Left renal cortex interstitium (tissue), 4 donors: Measurements from ENCODE around the gene KRT79. TPM values are rescaled to one million over a fixed set of nuclear protein-coding genes. Genes with fewer than 3 reads are reported as not detected.
A peak's percentile ranks its signal among the peaks of the same experiment; 100 is the strongest.

ENCODE experiments used
- DNase-seq, 4 donors: peaks; one replicate each; pipeline ENCODE4 v3.0.0-alpha.2; 2013; ENCODE audit warnings: low read depth in 4 of 4, low spot score in 2 of 4, missing footprints in 1 of 4
- polyA plus RNA-seq, 4 donors: library from polyadenylated mRNA; unstranded; fragments of 120-200 nt; gene quantifications; one replicate each; pipeline ENCODE4 v1.2.1, GENCODE V29; 2013; ENCODE audit not compliant: insufficient read length in 4 of 4

Gene KRT79
- polyA plus RNA-seq, 4 donors = not detected

DNA sequence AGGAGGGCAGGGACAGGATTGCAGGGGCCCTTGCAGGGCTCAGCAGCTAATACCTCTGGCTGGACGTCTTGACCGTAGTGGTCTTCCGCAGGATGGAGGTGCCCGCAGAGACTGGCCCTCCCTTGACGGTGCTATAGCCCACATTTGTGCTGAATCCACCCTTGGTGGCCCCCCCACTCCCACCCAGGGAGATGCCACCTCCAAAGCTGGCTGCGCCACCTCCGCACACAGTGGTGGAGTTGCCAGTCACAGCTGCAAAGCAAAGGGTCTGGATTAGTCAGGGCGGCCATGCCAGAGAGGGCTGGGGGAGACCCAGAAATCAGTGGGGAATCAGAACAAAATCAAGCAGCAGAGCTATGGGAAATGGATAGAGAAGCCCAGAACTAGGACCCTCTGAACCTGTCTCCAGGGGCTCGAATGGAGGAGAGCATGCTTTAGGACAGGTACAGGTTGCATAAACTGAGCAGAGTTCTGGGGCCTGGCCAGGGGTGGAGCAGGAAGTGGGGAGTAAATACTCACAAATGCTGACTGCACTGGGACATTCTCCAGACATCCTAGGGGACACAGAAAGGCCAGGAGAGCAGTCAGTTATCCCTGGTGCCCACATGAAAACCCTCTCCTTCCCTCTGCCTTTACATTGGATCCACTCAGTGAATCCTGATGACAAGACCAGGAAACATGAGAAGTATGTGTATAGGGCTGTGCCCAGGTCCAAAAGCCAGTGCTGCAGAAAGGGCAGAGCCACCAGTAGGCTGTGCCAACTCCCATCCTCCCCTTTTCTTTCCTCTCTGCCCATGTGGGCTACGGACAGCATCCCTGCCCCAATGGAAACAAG, 12.1 kb downstream of the KRT79 start:
- DNase-seq = no peak

DNA sequence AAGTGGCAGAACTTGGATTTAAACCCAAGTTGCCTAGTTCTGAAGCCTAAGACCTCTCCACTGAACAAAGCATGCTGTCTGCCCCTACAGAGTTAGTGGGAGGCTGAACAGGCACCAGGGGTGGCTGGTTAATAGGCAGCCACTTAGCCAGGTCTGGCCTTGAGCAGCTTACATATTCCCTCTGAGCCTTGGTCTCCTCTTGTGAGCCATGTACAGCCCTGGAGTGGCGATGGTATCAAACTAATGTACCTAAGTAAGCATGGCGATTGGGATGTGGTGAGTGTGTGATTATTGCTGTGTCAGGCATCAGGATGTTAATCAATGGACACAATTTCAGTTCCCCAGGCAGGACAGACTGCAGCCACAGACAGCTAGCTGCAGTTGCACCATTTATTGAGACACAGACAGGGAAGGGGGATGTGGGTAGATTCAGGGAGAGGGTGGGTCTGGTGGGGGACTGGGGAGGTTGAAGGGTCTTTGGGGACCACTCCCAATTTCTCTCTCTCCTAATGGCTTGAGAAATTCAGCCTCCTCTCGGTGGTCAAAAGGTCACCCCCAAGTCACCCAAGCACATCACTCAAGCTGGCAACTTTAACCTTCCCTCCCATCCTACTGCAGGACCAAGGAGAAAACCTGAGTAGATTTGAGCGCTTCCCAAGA, 12.9 kb downstream of the KRT79 start:
- DNase-seq = no peak

DNA sequence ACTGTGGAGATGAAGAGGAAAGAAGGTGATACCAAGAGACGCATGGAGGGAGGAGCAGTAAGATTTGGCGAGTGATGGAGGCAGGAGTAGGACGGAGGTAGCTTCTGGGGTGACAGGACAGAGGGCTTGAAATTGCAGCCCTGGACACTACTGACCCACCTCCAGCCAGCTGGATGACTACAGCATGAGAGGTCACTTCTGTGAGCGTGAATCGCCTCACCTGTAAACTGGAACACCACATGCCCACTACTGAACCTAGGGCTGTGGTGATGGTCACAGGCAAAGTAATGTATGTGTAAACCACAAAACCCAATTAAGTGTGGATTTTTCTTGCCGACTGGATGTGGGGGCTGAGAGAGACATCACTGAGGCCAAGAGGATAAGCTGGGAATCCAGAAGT, 13.6 kb downstream of the KRT79 start:
- no peak for DNase-seq

DNA sequence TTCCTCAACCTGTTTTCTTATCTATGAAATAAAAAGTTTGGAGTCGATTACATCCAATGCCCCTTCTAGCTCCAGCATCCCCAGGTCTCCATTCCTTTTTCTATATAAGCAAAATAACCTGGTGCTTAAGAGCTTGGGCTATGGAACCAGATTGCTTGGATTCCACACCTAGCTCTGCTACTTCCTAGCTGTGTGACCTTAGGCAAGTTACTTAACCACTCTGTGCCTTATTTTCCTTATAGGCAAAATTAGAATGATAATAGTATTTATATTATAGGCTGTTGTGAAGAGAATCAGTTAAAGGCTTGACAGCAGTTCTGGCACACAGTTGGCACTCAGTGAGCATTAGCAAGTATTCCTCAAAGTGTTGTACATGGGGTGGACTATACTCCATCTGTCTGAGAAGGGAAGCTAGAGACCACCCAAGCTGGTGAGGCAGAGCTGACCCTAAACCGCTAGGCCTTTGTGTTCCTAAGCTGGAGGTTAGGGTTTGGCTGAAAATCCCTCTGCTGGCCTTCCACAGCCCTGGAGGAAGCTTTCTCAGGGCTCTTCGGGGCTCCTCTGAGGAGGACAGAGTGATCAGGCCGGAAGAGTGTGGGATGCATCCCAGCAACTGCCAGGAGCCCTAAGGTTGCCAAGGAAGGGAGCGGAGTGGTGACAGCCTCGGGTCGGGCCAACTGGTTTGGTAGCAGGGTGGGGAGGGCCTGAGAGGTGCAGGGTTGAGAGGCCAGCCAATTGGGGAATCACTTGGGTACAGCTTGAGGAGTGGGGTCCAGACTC, 14.2 kb downstream of the KRT79 start:
- no peak for DNase-seq

DNA sequence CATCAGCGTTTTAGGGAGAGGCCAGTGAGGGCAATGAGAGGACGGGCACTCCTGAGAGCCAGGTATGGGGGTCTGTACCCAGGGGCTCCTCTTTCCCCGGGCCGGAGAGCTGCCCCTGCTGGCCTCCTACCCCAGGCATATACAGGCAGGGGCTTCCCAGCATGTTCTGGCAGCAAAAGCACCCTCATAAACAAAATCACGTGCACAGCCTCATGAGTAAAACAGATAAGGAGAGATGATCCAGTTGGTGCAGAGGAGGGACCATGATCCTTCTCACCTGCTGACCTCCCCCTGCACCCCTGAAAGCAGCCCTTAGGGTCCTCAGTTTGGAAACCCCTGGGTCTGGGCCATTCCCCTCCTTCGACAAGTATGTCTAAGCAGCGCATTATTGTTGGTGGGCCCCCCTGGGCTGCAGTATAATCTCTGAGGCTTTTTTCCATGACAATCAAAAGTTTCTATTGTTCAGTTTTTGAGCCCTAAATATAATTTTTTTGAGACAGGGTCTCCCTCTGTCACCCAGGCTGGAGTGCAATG, 15.2 kb downstream of the KRT79 start:
- DNase-seq = no peak

DNA sequence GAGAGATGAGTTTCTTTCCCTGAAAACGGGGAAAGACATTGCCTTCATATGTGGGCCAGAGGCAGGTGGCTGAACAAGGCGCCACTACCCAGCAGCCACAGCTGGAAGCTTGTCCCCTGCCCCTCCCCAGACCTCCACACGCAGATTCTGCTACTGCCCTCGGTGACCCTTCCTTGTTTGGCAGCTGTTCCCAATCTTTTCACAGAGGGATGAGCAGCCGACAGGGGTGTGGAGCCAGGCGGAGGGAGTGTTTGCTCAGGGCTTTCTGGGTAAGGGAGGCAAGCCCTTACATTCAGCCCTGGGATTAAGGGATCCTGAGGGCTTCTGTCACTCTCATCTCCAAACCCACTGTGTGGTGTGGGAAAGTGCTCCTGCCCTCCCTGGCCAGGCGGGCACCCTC, 15.7 kb downstream of the KRT79 start:
- DNase-seq = peak in 1 of 4 donors; percentile 15

DNA sequence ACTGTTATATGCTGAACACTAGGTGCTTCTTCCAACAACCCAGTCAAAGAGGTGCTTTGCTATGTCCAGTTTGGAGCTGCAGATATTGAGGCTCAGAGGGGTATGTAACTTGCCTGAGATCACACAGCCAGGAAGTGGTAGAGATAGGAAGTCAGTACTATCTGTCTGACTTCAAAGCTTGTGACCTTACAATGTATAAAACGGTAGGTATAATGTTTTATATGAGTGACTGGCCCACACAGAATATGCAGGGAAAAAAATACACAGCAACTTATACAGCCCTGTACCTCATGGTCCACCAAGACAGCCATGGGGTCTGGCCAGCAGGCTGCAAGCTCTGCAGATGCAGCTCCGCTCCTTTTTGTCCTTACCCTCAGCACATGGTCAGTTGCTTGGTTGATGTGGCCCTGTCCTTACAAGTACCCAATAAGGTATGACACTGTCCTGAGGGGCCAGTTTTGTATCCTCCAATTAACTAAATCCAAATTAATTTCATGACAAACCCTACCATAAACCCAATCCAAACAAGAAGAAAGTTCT, 16.3 kb downstream of the KRT79 start:
- no peak for DNase-seq

DNA sequence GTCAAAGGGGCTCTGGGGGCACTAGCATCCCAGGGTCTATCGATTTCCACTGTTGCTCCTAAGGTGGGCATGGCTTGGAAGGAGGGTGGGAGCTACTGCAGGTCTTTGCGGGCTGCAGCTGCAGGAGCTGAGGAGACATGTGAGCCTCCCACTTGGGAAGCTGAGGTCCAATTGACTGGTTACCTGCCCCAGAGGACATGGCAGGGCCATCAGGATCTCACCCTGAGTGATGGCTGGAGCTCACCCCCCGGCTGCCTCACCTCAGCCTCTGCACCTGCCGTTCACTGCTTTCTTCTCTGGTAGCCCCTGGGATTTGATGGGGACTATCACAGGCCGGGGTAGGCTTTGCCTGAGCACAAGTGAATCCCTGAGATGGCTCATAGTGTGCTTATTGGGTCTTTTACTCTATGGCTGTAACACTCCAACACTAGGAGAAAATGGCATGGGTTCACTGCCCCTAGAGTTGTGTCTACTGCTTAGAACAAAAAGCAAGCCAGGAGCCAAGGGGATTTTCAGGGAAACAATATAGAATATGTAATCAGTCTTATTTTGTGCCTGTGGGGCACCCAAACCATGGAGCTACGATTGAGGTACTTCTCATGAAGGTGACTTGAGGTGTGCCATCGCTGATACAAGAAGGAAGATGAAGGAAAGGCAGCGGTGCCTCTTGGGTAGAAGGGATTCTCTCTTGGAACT, 17.0 kb downstream of the KRT79 start:
- no peak for DNase-seq

DNA sequence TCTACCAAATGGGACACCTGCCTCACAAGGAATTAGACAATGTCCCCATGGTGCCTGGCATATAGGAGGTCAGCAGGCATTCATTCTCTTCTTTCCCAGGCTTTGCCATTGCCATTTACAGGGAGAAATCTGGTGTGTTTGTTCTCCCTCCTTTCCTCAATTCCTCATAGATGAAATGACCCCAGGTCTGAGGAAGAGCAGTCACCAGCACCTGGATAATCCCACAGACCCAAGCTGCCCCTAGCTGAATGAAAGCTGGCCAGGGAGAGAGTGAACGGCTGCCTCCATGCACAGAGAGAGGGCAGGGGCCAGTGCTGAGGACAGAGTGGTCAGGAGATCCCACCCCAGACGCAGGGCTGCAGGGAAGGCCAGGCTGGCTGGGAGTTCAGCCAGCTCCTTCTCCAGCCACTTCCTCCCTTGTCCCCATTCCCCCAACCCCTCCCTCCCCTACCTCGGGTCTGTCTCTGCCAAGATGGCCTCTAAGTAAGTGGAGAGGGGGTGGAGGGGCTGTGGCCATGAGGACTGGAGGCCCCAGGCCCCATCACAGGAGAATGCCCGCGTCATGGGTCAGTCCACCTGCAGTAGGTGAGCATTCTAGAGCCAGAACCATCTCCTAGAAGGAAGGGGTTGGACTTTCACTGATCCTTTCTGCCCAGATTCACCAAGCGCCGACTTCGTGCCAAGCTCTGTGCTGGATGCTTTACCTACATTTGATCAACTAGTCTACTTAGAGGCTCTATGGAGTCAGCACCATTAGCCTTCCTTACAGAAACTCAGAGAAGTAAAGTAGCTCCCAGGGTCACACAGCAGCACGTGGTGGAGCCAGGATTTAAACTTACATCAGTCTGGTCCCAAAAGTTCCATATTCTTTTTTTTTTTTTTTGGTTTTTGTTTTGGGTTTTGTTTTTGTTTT, 18.2 kb downstream of the KRT79 start:
- DNase-seq = no peak

DNA sequence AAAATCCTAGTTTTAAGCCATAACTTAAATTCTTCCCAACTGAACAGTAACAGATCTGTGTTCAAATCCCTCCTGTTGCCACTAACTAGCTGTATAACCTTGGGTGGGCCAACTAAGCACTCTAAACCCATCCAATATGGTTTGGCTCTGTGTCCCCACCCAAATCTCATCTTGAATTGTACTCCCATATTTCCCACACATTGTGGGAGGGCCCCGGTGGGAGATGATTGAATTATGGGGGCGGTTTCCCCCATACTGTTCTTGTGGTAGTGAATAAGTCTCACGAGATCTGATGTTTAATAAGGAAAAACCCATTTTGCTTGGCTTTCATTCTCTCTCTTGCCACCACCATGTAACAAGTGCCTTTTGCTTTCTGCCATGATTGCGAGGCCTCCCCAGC, 18.9 kb downstream of the KRT79 start:
- DNase-seq = no peak

DNA sequence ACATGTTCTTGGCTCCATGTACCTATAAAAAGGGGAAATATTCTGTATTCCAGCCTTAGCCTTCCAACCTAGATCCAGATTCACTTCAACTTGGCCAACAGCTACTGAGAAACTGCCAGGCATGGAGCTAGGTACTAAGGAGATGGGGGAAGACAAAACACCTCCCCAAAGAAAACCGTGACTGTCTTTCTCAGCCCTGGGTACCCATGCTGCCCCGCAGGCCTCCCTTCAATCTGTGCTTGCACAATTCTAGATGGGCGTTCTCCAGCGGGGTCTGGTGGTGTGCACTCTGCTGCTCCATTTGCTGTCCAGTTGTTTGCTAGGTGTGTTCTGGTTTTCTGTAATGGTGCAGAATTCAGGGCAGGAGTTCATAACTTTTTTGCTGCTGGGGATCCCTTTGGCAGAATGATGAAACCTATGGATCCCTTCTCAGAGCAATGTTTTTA, 19.4 kb downstream of the KRT79 start:
- no peak for DNase-seq

DNA sequence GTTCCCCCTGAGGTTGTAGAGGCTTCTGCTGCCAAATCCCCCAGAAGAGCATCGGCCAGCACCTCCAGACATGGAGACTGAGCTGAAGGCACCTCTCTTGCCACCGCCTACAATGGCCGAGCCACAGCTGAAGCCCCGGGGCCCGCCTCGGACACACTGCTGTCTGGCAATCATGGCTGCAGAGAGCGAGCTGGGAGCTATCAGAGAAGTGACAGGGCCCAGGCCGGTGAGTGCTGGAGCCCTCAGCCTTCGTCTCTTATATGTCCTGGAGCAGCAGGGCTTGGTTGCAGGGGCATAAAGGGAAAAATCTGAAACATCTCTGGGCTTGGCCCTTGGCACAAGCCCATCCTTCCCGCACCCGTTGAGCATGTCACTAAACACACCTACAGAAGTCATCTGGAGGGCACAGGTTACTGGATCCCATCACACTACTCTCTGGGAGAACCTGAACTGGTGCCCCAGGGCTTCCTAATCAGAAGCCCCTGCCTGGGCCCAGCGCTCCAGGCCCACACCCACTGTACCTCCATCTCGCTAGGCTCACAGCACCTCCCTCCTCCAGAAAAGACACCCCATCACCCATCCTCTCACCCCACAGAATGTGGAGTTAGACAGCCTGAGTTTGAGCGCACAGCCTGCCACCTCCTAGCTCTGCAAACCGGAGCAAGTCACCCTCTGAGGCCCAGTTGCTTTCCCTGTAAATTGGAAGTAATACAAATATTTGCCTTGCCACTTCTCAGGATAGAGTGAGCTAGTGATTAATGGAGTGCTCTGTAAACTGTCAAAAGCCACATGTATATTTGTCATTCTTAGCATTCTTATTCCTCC, 20.0 kb downstream of the KRT79 start, which contains the start of gene KRT4:
KRT4 (minus strand) TSS at position 232 of the 825 bp plus-strand sequence; CDS start at position 174, 58 bp downstream.
- DNase-seq = no peak

DNA sequence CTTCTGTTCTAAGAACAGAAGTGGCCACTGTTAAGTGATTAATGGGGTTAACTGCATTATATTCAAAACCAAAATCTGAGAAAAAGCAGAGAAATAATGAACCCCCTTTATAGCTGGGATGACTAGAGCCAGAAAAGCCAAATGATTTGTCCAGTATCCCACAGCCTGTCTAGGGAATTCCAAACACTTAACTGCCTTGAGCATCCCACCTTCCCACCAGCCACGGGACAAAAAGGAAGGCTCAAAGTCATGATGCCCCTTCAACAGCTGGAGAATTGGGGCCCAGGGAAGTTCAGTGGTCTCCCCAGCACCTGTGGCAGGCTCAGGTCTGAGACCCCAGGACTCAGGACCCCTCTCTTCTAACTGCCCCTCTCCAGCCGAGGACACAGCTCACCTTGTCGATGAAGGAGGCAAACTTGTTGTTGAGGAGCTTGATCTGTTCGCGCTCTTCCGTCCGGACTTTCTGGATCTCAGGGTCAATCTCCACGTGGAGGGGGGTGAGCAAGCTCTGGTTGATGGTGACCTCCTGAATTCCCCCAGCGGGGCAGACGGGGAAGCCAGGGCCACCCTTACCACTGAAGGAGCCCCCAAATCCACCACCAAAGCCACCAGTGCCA, 20.8 kb downstream of the KRT79 start:
- no peak for DNase-seq

DNA sequence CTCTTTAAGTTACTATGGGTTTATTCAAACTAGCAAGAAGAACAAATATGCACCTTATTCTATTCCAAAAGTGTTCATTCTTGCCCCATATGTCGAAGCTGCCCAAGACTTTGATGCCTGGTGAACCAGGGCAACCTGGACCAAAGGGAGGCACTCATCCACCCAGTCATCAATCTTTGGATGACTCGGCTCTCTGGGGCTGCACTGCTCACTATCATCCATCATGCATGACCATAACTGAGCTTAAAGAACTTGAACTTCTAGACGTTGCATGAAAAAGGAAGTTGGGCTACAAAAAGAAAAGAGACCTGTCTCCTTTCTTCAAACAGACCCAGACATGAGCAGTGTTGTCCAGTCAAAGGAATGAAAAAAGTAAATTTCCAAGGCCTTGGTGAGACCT, 21.4 kb downstream of the KRT79 start:
- DNase-seq = no peak

DNA sequence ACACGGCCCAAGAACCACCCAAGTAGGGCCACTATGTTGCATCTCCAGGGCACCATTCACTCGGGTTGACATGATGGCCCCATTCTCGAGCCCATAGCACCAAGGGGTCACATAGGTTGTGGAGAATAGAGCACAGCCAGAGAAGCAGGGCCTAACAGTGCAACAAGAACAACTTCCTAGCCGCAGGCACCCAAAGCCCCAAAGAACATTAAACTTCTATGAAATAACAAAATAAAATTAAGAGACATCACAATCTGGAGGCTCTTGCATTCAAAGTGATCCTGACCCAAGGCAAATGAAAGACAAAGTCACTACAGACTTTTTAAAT, 22.1 kb downstream of the KRT79 start:
- no peak for DNase-seq

DNA sequence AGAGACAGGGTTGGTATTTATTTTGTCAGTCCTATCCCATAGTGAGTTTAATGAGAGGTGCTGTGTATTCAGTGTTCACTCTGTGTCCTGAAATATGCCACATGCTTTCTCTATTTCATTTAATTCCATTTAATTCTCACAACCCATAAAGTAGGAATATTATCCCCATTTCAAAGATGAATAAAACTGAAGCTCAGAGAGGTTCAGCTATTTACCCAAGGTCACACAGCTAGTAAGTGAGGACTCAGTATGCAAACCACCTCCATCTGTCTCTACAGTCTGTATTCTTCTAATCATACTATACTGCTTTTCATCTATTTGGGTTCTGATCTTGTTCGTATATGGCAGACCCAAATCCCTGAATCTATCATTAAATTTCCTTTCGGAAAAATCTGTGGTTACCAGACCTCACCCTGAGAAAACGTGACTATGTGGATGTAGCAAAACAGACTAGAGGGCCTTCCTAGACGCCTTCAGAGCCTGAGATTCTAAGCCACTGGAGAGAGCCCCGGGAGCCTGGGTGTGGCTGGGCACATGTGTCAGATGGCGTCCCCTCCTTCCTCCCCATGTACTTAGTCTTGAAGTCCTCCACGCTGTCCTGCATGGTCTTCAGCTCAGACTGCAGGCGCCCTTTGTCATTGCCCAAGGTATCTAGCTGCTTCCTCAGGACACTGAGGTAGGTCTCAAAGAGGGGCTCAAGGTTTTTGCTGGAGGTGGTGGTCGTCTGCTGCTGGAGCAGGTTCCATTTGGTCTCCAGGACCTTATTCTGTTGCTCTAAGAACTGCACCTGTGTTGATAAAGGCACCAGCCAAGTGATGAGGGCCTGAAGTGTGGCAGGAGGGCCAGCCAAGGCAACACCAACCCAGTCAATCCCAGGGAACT, 22.7 kb downstream of the KRT79 start:
- no peak for DNase-seq

DNA sequence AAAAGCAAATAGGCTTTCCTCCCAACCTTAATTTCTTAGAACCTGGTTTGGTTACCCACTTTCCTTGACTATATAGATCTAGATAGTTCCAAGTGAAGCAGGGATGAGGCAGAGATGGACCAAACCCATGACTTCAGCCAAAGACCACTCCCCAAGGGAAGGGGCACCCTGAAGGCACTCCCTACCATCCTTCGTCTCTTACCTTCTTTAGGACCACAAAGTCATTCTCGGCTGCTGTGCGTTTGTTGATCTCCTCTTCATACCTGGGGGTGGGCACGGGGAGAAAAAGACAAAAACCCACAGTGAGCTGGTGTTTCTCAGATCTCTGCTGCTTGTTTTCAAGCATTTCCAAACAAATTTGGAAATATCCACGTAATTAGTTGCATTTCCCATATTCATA, 23.6 kb downstream of the KRT79 start:
- DNase-seq = no peak
